ENCODE data around the gene NCK2. TPM values are rescaled to one million over a fixed set of nuclear protein-coding genes. Genes with fewer than 3 reads are reported as not detected.

The NCK2 gene
- total and polyA plus RNA-seq, 2 of the 13 experiments (the other 11 are each of a cell fraction or from before 2014, with no cell fraction given) = 14.8 to 23.5 TPM

DNA sequence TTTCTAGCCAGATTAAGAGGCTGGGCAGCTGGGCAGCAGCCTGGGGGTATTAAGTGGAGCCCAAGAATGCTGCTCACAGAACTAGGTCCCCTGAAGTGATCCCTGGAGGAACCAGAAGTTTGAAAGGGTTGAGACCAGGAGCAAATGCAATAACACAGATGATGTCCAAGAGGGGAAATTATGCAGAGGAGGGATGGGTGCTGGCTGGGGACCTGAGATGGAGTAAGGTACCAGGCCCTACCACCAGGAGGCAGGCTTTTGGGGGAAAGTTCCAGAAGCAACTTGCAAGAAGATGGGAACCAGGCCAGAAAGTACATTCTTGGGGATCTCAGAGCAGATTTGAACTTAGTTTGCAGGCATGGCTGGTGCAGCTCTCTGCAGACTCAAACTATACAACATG, 175.1 kb downstream of the NCK2 start:
- Histone ChIP-seq H3K4me1 (ENCODE audit: insufficient read depth, low read length) (peaks cover 52% of the 10 kb centered on the region), H3K36me3 (replicated peaks in 1 of 2; ENCODE audit: control insufficient read depth in 1 of 2, insufficient read depth in 2 of 2, low read length in 2 of 2) (no peaks in the 10 kb centered on the region), H3K4me3 (replicated peaks in 1 of 3; ENCODE audit: insufficient read depth in 1 of 3, low read depth in 2 of 3, low read length in 3 of 3) (peak overlapping the region in 1 of 3 experiments; percentile 39; a peak in 1 of 6 replicates), H3K79me2 (ENCODE audit: insufficient read depth, low read length) (no peaks in the 10 kb centered on the region), H4K20me1 (ENCODE audit: insufficient read depth, low read length) (no peaks in the 10 kb centered on the region), H3K9ac (ENCODE audit: insufficient read depth, low read depth, low read length) (peak overlapping the region; percentile 47), H3K9me3 (ENCODE audit: low read length) (no peaks in the 10 kb centered on the region), H3K27me3 (ENCODE audit: control insufficient read depth in 1 of 2, insufficient read depth in 2 of 2, low read length in 2 of 2) (no peaks in the 10 kb centered on the region), H3K27ac (ENCODE audit: extremely low read length, insufficient read depth, low read length) (peak overlapping the region; percentile 78), H3K4me2 (ENCODE audit: low read depth, low read length) (peak overlapping the region; percentile 77), H2AFZ (ENCODE audit: low read length) (no peak overlapping the region)
- CTCF ChIA-PET (ENCODE audit: low intra/inter-chr PET ratio, low total read pairs) = no interaction called here
- POLR2A ChIA-PET = interaction anchor here (0.9 to 2.1 kb wide), 12 partner anchors 7 to 207 kb away, joined by 3 to 10 read pairs (median 5); no protein-coding TSS in a partner anchor
- no TSS peak for BruUV-seq (replicated peaks)
- ATAC-seq (peak; percentile 32), FAIRE-seq (no peak), DNase-seq (ENCODE audit: low spot score) (peak; percentile 35)
- intact Hi-C loops (cut with micrococcal nuclease; ENCODE audit: unreplicated experiment) = loop anchor here (1.0 to 5.0 kb wide), 6 partner anchors 9 to 178 kb away; partner anchors contain the start of gene NCK2
- in situ Hi-C loops (cut with HindIII; ENCODE audit: extremely low pct_ligation_motif_present, low pct_unique_long_range_greater_than_20kb) = no loop called here
- 0 out of 2 replicates have a peak, but pooled peaks have one; percentile 9 for TF ChIP-seq ZNF598 (CRISPR knock-in tag; IDR thresholded peaks at IDR 0.05; ENCODE audit: borderline replicate concordance)
- no peak for TF ChIP-seq RXRA (CRISPR knock-in tag; IDR thresholded peaks at IDR 0.05)
- TF ChIP-seq, protein P1, sequence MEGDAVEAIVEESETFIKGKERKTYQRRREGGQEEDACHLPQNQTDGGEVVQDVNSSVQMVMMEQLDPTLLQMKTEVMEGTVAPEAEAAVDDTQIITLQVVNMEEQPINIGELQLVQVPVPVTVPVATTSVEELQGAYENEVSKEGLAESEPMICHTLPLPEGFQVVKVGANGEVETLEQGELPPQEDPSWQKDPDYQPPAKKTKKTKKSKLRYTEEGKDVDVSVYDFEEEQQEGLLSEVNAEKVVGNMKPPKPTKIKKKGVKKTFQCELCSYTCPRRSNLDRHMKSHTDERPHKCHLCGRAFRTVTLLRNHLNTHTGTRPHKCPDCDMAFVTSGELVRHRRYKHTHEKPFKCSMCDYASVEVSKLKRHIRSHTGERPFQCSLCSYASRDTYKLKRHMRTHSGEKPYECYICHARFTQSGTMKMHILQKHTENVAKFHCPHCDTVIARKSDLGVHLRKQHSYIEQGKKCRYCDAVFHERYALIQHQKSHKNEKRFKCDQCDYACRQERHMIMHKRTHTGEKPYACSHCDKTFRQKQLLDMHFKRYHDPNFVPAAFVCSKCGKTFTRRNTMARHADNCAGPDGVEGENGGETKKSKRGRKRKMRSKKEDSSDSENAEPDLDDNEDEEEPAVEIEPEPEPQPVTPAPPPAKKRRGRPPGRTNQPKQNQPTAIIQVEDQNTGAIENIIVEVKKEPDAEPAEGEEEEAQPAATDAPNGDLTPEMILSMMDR (CRISPR knock-in tag; IDR thresholded peaks at IDR 0.05) = peak; percentile 70
- 0 out of 2 replicates have a peak, but pooled peaks have one; percentile 3 for TF ChIP-seq YEATS2 (CRISPR knock-in tag; IDR thresholded peaks at IDR 0.05; ENCODE audit: borderline replicate concordance)
- TF ChIP-seq ADNP (CRISPR knock-in tag; IDR thresholded peaks at IDR 0.05) = no peak
- TF ChIP-seq, protein P2, sequence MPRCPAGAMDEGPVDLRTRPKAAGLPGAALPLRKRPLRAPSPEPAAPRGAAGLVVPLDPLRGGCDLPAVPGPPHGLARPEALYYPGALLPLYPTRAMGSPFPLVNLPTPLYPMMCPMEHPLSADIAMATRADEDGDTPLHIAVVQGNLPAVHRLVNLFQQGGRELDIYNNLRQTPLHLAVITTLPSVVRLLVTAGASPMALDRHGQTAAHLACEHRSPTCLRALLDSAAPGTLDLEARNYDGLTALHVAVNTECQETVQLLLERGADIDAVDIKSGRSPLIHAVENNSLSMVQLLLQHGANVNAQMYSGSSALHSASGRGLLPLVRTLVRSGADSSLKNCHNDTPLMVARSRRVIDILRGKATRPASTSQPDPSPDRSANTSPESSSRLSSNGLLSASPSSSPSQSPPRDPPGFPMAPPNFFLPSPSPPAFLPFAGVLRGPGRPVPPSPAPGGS (CRISPR knock-in tag; IDR thresholded peaks at IDR 0.05) = peak; percentile 9; the same call in 1 of the 2 replicates
- TF ChIP-seq HOXD1 (CRISPR knock-in tag; IDR thresholded peaks at IDR 0.05) = peak; percentile 51; the same call in 1 of the 2 replicates
- TF ChIP-seq SMC3 (IDR thresholded peaks at IDR 0.05; ENCODE audit: low read length) = peak; percentile 34; the same call in 1 of the 2 replicates
- TF ChIP-seq ZNF567 (CRISPR knock-in tag; IDR thresholded peaks at IDR 0.05; ENCODE audit: borderline replicate concordance) = 0 out of 2 replicates have a peak, but pooled peaks have one; percentile 1
- TF ChIP-seq, protein P3, sequence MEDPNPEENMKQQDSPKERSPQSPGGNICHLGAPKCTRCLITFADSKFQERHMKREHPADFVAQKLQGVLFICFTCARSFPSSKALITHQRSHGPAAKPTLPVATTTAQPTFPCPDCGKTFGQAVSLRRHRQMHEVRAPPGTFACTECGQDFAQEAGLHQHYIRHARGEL (CRISPR knock-in tag; IDR thresholded peaks at IDR 0.05) = 0 out of 2 replicates have a peak, but pooled peaks have one; percentile 70
- peak; percentile 30; the same call in 1 of the 2 replicates for TF ChIP-seq STAG1 (CRISPR knock-in tag; IDR thresholded peaks at IDR 0.05)
- TF ChIP-seq ZNF232 (CRISPR knock-in tag; IDR thresholded peaks at IDR 0.05; ENCODE audit: borderline replicate concordance) = peak; percentile 46; the same call in 1 of the 2 replicates
- peak; percentile 48; the same call in 1 of the 2 replicates for TF ChIP-seq EHMT2 (IDR thresholded peaks at IDR 0.05; ENCODE audit: borderline replicate concordance, low read depth, low read length)
- TF ChIP-seq, protein P4, sequence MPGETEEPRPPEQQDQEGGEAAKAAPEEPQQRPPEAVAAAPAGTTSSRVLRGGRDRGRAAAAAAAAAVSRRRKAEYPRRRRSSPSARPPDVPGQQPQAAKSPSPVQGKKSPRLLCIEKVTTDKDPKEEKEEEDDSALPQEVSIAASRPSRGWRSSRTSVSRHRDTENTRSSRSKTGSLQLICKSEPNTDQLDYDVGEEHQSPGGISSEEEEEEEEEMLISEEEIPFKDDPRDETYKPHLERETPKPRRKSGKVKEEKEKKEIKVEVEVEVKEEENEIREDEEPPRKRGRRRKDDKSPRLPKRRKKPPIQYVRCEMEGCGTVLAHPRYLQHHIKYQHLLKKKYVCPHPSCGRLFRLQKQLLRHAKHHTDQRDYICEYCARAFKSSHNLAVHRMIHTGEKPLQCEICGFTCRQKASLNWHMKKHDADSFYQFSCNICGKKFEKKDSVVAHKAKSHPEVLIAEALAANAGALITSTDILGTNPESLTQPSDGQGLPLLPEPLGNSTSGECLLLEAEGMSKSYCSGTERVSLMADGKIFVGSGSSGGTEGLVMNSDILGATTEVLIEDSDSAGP (CRISPR knock-in tag; IDR thresholded peaks at IDR 0.05; ENCODE audit: borderline replicate concordance) = 0 out of 2 replicates have a peak, but pooled peaks have one; percentile 12
- peak; percentile 55 for TF ChIP-seq CCAR2 (optimal IDR thresholded peaks at IDR 0.05; ENCODE audit: low read depth, low read length)
- 0 out of 2 replicates have a peak, but pooled peaks have one; percentile 13 for TF ChIP-seq BORCS8-MEF2B (CRISPR knock-in tag; IDR thresholded peaks at IDR 0.05)
- 0 out of 2 replicates have a peak, but pooled peaks have one; percentile 53 for TF ChIP-seq ZNF546 (CRISPR knock-in tag; conservative IDR thresholded peaks at IDR 0.05)
- TF ChIP-seq CHD4 (IDR thresholded peaks at IDR 0.05; ENCODE audit: borderline replicate concordance, low read length) = peak; percentile 77

Measured in HepG2 (cell line).